Measurements from ENCODE around the gene DLGAP4.
"Not testable (repeated sequence)": the region's sequence is repeated elsewhere in the genome, so short reads cannot be mapped to it uniquely, and the experiment has no call there.

DLGAP4 gene

GRCh38 chr20:36461600-36462439 lies 155.7 kb downstream of the DLGAP4 start:
- no peak for DNase-seq

- DNase-seq, result no peak
Observed at GRCh38 chr20:36462440-36463211, 156.5 kb downstream of the DLGAP4 start.

GRCh38 chr20:36463212-36464061 lies 157.3 kb downstream of the DLGAP4 start:
- no peak for DNase-seq

- no peak for DNase-seq
Observed at GRCh38 chr20:36465109-36466080, 159.3 kb downstream of the DLGAP4 start.

- no peak for DNase-seq
Observed at GRCh38 chr20:36466089-36466488, 159.9 kb downstream of the DLGAP4 start.

GRCh38 chr20:36467076-36467999 lies 161.2 kb downstream of the DLGAP4 start:
- DNase-seq, result peak; percentile 22

- no peak for DNase-seq
Observed at GRCh38 chr20:36468149-36469000, 162.2 kb downstream of the DLGAP4 start.

- peak; percentile 80 for DNase-seq
Observed at GRCh38 chr20:36469973-36470372, 163.8 kb downstream of the DLGAP4 start.

GRCh38 chr20:36471885-36472636 lies 165.9 kb downstream of the DLGAP4 start:
- DNase-seq, result no peak

GRCh38 chr20:36472637-36473090 lies 166.5 kb downstream of the DLGAP4 start:
- DNase-seq, result peak; percentile 48

- no peak for DNase-seq
Observed at GRCh38 chr20:36473164-36473563, 167.0 kb downstream of the DLGAP4 start.

GRCh38 chr20:36474563-36474962 lies 168.4 kb downstream of the DLGAP4 start:
- DNase-seq, result no peak

- not testable (repeated sequence) for DNase-seq
Observed at GRCh38 chr20:36475054-36475453, 168.9 kb downstream of the DLGAP4 start.

GRCh38 chr20:36477475-36477874 lies 171.3 kb downstream of the DLGAP4 start:
- no peak for DNase-seq

GRCh38 chr20:36478137-36478905 lies 172.2 kb downstream of the DLGAP4 start:
- no peak for DNase-seq

- DNase-seq, result no peak
Observed at GRCh38 chr20:36479938-36480337, 173.8 kb downstream of the DLGAP4 start.

GRCh38 chr20:36480456-36481048 lies 174.4 kb downstream of the DLGAP4 start:
- no peak for DNase-seq

All from NCI-H526 treated with DMSO at 0.1 percent for 48 hours (cell line).